WTC11 (cell line): ENCODE results near the gene ZC2HC1B. TPM values are rescaled to one million over a fixed set of nuclear protein-coding genes. Genes with fewer than 3 reads are reported as not detected.
A peak's percentile ranks its signal among the peaks of the same experiment; 100 is the strongest.

Source experiments
- ATAC-seq: fragments of 200-7000 bp; cut with Tn5 transposase; 2 replicates; pipeline ENCODE4 v1.10.0; 2021; ENCODE audit warnings: mild to moderate bottlenecking, moderate library complexity
- CTCF ChIA-PET: fragments of 300-600 bp; sonication (Branson Sonifier 250); formaldehyde crosslinking; loops from one replicate; lab custom pipeline; 2021; ENCODE audit warnings: antibody characterized with exemption; lab: Charles Lee
- POLR2A ChIA-PET: fragments of 350-600 bp; sonication (Branson Sonifier 250); formaldehyde crosslinking; loops from one replicate; lab custom pipeline; 2021; ENCODE audit warnings: antibody characterized with exemption; lab: Charles Lee
- DNase-seq: peaks from one replicate; pipeline ENCODE4 v3.0.0; 2021; ENCODE audit warnings: low spot score
- H3K27ac Mint-ChIP-seq: 2 replicates; pipeline ENCODE4 v1.8.0; 2021; ENCODE audit warnings: mixed read lengths
- H3K27me3 Mint-ChIP-seq: 2 replicates; pipeline ENCODE4 v1.8.0; 2021; ENCODE audit warnings: low read depth, mild to moderate bottlenecking, moderate library complexity, mixed read lengths
- H3K36me3 Mint-ChIP-seq: 2 replicates; pipeline ENCODE4 v1.8.0; 2021; ENCODE audit warnings: mixed read lengths
- H3K4me1 Mint-ChIP-seq: 2 replicates; pipeline ENCODE4 v1.8.0; 2022; ENCODE audit warnings: mixed read lengths
- H3K4me3 Mint-ChIP-seq: 2 replicates; pipeline ENCODE4 v1.8.0; 2021; ENCODE audit warnings: mild to moderate bottlenecking, moderate library complexity, mixed read lengths
- H3K9me3 Mint-ChIP-seq: 2 replicates; pipeline ENCODE4 v1.8.0; 2021; ENCODE audit warnings: mixed read lengths
- ATF1 ChIP-seq: sonication (generic); formaldehyde crosslinking; IDR thresholded peaks from 2 replicates; pipeline ENCODE4 v1.8.1; 2023; ENCODE audit warnings: mild to moderate bottlenecking, moderate library complexity, missing genetic modification reagents
- CREM ChIP-seq: sonication (generic); formaldehyde crosslinking; IDR thresholded peaks from 2 replicates; pipeline ENCODE4 v1.8.1; 2022; ENCODE audit warnings: mild to moderate bottlenecking, missing genetic modification reagents, moderate library complexity
- FOXP1 ChIP-seq: sonication (generic); formaldehyde crosslinking; IDR thresholded peaks from 2 replicates; pipeline ENCODE4 v1.8.0; 2022; ENCODE audit warnings: missing genetic modification reagents, mild to moderate bottlenecking, moderate library complexity, borderline replicate concordance
- GRHL2 ChIP-seq: fragments of 250-450 bp; sonication (Bioruptor Pico); IDR thresholded peaks from 2 replicates; pipeline ENCODE4 v1.8.0; 2022; ENCODE audit warnings: mild to moderate bottlenecking, moderate library complexity; ENCODE audit not compliant: insufficient replicate concordance, severe bottlenecking
- GTF2I ChIP-seq: fragments of 250-450 bp; sonication (Bioruptor Pico); conservative IDR thresholded peaks from 2 replicates; pipeline ENCODE4 v1.4.0; 2021; ENCODE audit warnings: mild to moderate bottlenecking
- IRF2 ChIP-seq: sonication (generic); formaldehyde crosslinking; IDR thresholded peaks from 2 replicates; pipeline ENCODE4 v1.8.0; 2022; ENCODE audit warnings: low read depth, missing genetic modification reagents, borderline replicate concordance
- KAT7 ChIP-seq: sonication (generic); formaldehyde crosslinking; IDR thresholded peaks from 2 replicates; pipeline ENCODE4 v1.8.1; 2023; ENCODE audit warnings: missing genetic modification reagents, mild to moderate bottlenecking, borderline replicate concordance
- MXD4 ChIP-seq: fragments of 250-450 bp; sonication (Bioruptor Pico); IDR thresholded peaks from 2 replicates; pipeline ENCODE4 v1.8.0; 2021; ENCODE audit warnings: mild to moderate bottlenecking, moderate library complexity, borderline replicate concordance
- NFE2L1 ChIP-seq: sonication (generic); formaldehyde crosslinking; IDR thresholded peaks from 2 replicates; pipeline ENCODE4 v1.8.1; 2023; ENCODE audit warnings: missing genetic modification reagents
- RELA ChIP-seq: sonication (generic); formaldehyde crosslinking; IDR thresholded peaks from 2 replicates; pipeline ENCODE4 v1.8.1; 2022; ENCODE audit warnings: missing genetic modification reagents, mild to moderate bottlenecking, borderline replicate concordance
- SMAD4 ChIP-seq: sonication (generic); formaldehyde crosslinking; IDR thresholded peaks from 2 replicates; pipeline ENCODE4 v1.8.0; 2022; ENCODE audit warnings: mild to moderate bottlenecking, missing genetic modification reagents
- SP1 ChIP-seq: sonication (generic); formaldehyde crosslinking; conservative IDR thresholded peaks from 2 replicates; pipeline ENCODE4 v1.8.1; 2022; ENCODE audit warnings: missing genetic modification reagents
- TP53 ChIP-seq: sonication (generic); formaldehyde crosslinking; IDR thresholded peaks from 2 replicates; pipeline ENCODE4 v1.8.1; 2023; ENCODE audit warnings: mild to moderate bottlenecking, missing genetic modification reagents
- ZBTB21 ChIP-seq: sonication (generic); formaldehyde crosslinking; IDR thresholded peaks from 2 replicates; pipeline ENCODE4 v1.8.1; 2023; ENCODE audit warnings: mild to moderate bottlenecking, missing genetic modification reagents, borderline replicate concordance
- ZNF121 ChIP-seq: sonication (generic); formaldehyde crosslinking; IDR thresholded peaks from 2 replicates; pipeline ENCODE4 v1.8.0; 2023; ENCODE audit warnings: missing genetic modification reagents
- ZNF138 ChIP-seq: sonication (generic); formaldehyde crosslinking; conservative IDR thresholded peaks from 2 replicates; pipeline ENCODE4 v1.8.1; 2022; ENCODE audit warnings: mild to moderate bottlenecking, moderate library complexity, missing genetic modification reagents
- ZNF219 ChIP-seq: sonication (generic); formaldehyde crosslinking; IDR thresholded peaks from 2 replicates; pipeline ENCODE4 v1.8.0; 2023; ENCODE audit warnings: missing genetic modification reagents, mild to moderate bottlenecking, borderline replicate concordance
- ZNF396 ChIP-seq: fragments of 250-450 bp; sonication (Bioruptor Pico); IDR thresholded peaks from 2 replicates; pipeline ENCODE4 v1.8.0; 2021; ENCODE audit warnings: mild to moderate bottlenecking, moderate library complexity, borderline replicate concordance
- total RNA-seq: library from RNA; stranded (reverse); gene quantifications from 3 replicates; pipeline ENCODE4 v1.2.3, GENCODE V29; 2021
- TF ChIP-seq, protein P1 (sequence below): sonication (generic); formaldehyde crosslinking; conservative IDR thresholded peaks from 2 replicates; pipeline ENCODE4 v1.8.1; 2023; ENCODE audit warnings: mild to moderate bottlenecking, low read depth, missing genetic modification reagents, moderate library complexity
- TF ChIP-seq, protein P2 (sequence below): sonication (generic); formaldehyde crosslinking; IDR thresholded peaks from 2 replicates; pipeline ENCODE4 v1.8.1; 2022; ENCODE audit warnings: mild to moderate bottlenecking, missing genetic modification reagents, moderate library complexity, borderline replicate concordance
- TF ChIP-seq, protein P3 (sequence below): sonication (generic); formaldehyde crosslinking; IDR thresholded peaks from 2 replicates; pipeline ENCODE4 v1.8.0; 2022; ENCODE audit warnings: mild to moderate bottlenecking, missing genetic modification reagents
- TF ChIP-seq, protein P4 (sequence below): sonication (generic); formaldehyde crosslinking; conservative IDR thresholded peaks from 2 replicates; pipeline ENCODE4 v1.8.1; 2022; ENCODE audit warnings: mild to moderate bottlenecking, missing genetic modification reagents
- TF ChIP-seq, protein P5 (sequence below): sonication (generic); formaldehyde crosslinking; IDR thresholded peaks from 2 replicates; pipeline ENCODE4 v1.8.1; 2022; ENCODE audit warnings: missing genetic modification reagents, borderline replicate concordance

Gene ZC2HC1B
- total RNA-seq, 1 experiment from 2014 or later = not detected

DNA sequence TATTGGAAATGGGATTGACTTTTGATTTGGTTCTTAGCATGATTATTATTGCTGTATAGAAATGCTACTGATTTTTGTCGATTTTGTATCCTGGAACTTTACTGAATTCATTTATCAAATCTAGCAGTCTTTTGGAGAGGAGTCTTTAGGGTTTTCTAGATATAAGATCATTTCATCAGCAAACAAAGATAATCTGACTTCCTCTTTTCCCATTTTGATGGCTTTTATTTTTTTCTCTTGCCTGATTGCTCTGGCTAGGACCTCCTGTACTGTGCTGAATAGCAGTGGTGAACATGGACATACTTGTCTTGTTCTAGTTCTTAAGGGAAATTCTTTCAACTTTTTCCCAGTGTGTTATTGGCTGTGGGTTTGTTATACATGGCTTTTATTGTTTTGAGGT, 64.6 kb downstream of the ZC2HC1B start (continued):
- TF ChIP-seq ZBTB21 (CRISPR knock-in tag) (no peak), ZNF138 (CRISPR knock-in tag) (no peak), ZNF121 (CRISPR knock-in tag) (no peak), TP53 (no peak), IRF2 (no peak)
- TF ChIP-seq, protein P1, sequence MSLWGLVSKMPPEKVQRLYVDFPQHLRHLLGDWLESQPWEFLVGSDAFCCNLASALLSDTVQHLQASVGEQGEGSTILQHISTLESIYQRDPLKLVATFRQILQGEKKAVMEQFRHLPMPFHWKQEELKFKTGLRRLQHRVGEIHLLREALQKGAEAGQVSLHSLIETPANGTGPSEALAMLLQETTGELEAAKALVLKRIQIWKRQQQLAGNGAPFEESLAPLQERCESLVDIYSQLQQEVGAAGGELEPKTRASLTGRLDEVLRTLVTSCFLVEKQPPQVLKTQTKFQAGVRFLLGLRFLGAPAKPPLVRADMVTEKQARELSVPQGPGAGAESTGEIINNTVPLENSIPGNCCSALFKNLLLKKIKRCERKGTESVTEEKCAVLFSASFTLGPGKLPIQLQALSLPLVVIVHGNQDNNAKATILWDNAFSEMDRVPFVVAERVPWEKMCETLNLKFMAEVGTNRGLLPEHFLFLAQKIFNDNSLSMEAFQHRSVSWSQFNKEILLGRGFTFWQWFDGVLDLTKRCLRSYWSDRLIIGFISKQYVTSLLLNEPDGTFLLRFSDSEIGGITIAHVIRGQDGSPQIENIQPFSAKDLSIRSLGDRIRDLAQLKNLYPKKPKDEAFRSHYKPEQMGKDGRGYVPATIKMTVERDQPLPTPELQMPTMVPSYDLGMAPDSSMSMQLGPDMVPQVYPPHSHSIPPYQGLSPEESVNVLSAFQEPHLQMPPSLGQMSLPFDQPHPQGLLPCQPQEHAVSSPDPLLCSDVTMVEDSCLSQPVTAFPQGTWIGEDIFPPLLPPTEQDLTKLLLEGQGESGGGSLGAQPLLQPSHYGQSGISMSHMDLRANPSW (CRISPR knock-in tag) = no peak

DNA sequence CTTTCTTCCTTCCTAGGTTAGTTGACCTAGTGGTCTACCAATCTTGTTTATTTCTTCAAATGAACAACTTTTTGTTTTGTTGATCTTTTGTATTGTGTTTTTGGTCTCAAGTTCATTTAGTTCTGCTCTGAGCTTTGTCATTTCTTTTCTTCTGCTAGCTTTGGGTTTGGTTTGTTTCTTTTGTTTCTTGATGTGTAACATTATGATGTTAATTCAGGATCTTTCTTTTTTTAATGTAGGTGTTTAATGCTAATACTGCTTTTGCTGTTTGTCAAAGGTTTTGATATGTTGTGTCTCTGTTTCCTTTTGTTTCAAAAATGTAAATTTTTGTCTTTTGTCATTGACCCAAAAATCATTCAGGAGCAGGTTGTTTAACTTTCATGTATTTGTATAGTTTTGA, 65.7 kb downstream of the ZC2HC1B start:
- ChIA-PET CTCF (interaction anchor here (0.7 to 1.4 kb wide), 3 partner anchors 12 to 45 kb away, joined by 3 to 7 read pairs (median 6); no protein-coding TSS in a partner anchor), POLR2A (no interaction called here)
- Mint-ChIP-seq H3K4me1 (peaks cover 25% of the 10 kb centered on the region), H3K9me3 (peaks cover 50% of the 10 kb centered on the region), H3K4me3 (0 out of 2 replicates have a peak overlapping the region, but pooled peaks have one; percentile 0), H3K27me3 (peaks cover 53% of the 10 kb centered on the region), H3K27ac (peak overlapping the region; percentile 64), H3K36me3 (peaks cover 37% of the 10 kb centered on the region)
- ATAC-seq = peak; percentile 36
- no peak for DNase-seq
- no peak for TF ChIP-seq GRHL2
- TF ChIP-seq, protein P2, sequence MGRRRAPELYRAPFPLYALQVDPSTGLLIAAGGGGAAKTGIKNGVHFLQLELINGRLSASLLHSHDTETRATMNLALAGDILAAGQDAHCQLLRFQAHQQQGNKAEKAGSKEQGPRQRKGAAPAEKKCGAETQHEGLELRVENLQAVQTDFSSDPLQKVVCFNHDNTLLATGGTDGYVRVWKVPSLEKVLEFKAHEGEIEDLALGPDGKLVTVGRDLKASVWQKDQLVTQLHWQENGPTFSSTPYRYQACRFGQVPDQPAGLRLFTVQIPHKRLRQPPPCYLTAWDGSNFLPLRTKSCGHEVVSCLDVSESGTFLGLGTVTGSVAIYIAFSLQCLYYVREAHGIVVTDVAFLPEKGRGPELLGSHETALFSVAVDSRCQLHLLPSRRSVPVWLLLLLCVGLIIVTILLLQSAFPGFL (CRISPR knock-in tag) = no peak
- no peak for TF ChIP-seq ZNF219 (CRISPR knock-in tag)
- no peak for TF ChIP-seq SP1 (CRISPR knock-in tag)
- no peak for TF ChIP-seq ZNF138 (CRISPR knock-in tag)
- TF ChIP-seq, protein P3, sequence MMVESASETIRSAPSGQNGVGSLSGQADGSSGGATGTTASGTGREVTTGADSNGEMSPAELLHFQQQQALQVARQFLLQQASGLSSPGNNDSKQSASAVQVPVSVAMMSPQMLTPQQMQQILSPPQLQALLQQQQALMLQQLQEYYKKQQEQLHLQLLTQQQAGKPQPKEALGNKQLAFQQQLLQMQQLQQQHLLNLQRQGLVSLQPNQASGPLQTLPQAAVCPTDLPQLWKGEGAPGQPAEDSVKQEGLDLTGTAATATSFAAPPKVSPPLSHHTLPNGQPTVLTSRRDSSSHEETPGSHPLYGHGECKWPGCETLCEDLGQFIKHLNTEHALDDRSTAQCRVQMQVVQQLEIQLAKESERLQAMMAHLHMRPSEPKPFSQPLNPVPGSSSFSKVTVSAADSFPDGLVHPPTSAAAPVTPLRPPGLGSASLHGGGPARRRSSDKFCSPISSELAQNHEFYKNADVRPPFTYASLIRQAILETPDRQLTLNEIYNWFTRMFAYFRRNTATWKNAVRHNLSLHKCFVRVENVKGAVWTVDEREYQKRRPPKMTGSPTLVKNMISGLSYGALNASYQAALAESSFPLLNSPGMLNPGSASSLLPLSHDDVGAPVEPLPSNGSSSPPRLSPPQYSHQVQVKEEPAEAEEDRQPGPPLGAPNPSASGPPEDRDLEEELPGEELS (CRISPR knock-in tag) = no peak
- no peak for TF ChIP-seq RELA (CRISPR knock-in tag)
- no peak for TF ChIP-seq ATF1
- TF ChIP-seq MXD4 (CRISPR knock-in tag) = no peak
- TF ChIP-seq, protein P4, sequence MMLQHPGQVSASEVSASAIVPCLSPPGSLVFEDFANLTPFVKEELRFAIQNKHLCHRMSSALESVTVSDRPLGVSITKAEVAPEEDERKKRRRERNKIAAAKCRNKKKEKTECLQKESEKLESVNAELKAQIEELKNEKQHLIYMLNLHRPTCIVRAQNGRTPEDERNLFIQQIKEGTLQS (CRISPR knock-in tag) = no peak
- TF ChIP-seq CREM = no peak
- TF ChIP-seq FOXP1 (CRISPR knock-in tag) = no peak
- TF ChIP-seq, protein P5, sequence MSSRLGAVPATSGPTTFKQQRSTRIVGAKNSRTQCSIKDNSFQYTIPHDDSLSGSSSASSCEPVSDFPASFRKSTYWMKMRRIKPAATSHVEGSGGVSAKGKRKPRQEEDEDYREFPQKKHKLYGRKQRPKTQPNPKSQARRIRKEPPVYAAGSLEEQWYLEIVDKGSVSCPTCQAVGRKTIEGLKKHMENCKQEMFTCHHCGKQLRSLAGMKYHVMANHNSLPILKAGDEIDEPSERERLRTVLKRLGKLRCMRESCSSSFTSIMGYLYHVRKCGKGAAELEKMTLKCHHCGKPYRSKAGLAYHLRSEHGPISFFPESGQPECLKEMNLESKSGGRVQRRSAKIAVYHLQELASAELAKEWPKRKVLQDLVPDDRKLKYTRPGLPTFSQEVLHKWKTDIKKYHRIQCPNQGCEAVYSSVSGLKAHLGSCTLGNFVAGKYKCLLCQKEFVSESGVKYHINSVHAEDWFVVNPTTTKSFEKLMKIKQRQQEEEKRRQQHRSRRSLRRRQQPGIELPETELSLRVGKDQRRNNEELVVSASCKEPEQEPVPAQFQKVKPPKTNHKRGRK (CRISPR knock-in tag) = no peak
- TF ChIP-seq KAT7 (CRISPR knock-in tag) = no peak
- TF ChIP-seq GTF2I (CRISPR knock-in tag) = no peak
- TF ChIP-seq SMAD4 (CRISPR knock-in tag) = no peak
- no peak for TF ChIP-seq NFE2L1 (CRISPR knock-in tag)
- no peak for TF ChIP-seq ZNF396
